NT2/D1 (cell line): ENCODE results near the gene CACNA1C.

Experiments
- DNase-seq: peaks from one replicate; pipeline ENCODE4 v3.0.0-alpha.2; 2011; ENCODE audit warnings: low read depth, low spot score
- H3K27me3 ChIP-seq: 2 replicates; pipeline ENCODE4 v1.6.0; 2011; ENCODE audit warnings: mild to moderate bottlenecking; ENCODE audit not compliant: insufficient read length, insufficient read depth
- H3K36me3 ChIP-seq: 2 replicates; pipeline ENCODE4 v1.6.1; 2011; ENCODE audit warnings: mild to moderate bottlenecking, low read length, mixed read lengths; ENCODE audit not compliant: insufficient read depth, insufficient read length
- H3K4me1 ChIP-seq: 2 replicates; pipeline ENCODE4 v1.5.1; 2011; ENCODE audit not compliant: insufficient read depth, insufficient read length
- H3K4me3 ChIP-seq: 2 replicates; pipeline ENCODE4 v1.5.1; 2011; ENCODE audit warnings: low read depth; ENCODE audit not compliant: insufficient read length
- H3K9ac ChIP-seq: 2 replicates; pipeline ENCODE4 v1.6.0; 2011; ENCODE audit warnings: low read depth; ENCODE audit not compliant: insufficient read length
- H3K9me3 ChIP-seq: 2 replicates; pipeline ENCODE4 v1.5.1; 2011; ENCODE audit warnings: mild to moderate bottlenecking, low read length; ENCODE audit not compliant: insufficient read depth
- SUZ12 ChIP-seq: IDR thresholded peaks from 2 replicates; pipeline ENCODE4 v1.6.1; 2011; ENCODE audit not compliant: insufficient read length, insufficient read depth; ENCODE audit errors: extremely low read depth
- YY1 ChIP-seq: IDR thresholded peaks from 2 replicates; pipeline ENCODE4 v1.6.1; 2011; ENCODE audit not compliant: insufficient read length, insufficient read depth
- ZNF274 ChIP-seq: IDR thresholded peaks from 2 replicates; pipeline ENCODE4 v1.6.1; 2011; ENCODE audit warnings: mild to moderate bottlenecking, low read depth, low read length

CACNA1C gene

DNA sequence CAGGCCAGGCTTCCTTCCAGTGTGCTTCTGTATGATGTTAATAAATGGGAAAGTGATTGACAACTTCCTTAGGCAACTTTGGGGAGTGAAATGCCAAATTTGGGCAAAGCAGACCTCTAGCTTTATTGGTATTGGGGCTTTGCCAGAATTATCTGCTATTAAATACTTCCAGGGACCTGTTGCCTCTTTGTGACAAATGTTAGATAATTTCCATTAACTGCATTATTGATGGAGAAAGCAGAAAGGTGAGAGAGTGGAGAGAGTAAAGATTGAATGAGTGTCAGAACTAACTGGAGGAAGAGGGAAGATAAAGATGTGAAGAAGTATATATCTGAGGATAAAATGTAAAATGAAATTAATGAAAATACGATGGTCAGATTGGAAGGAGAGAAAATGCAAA, 94.5 kb downstream of the CACNA1C start:
- H3K4me1 ChIP-seq, result no peaks in the 10 kb centered on the region
- no peaks in the 10 kb centered on the region for H3K27me3 ChIP-seq
- H3K9me3 ChIP-seq, result peaks cover 8% of the 10 kb centered on the region; the same call in 1 of the 2 replicates
- DNase-seq, result no peak
- no peaks in the 10 kb centered on the region for H3K36me3 ChIP-seq
- no peak overlapping the region for H3K9ac ChIP-seq
- no peak for TF ChIP-seq SUZ12
- no peak for TF ChIP-seq YY1
- TF ChIP-seq ZNF274, result no peak
- no peak overlapping the region for H3K4me3 ChIP-seq

DNA sequence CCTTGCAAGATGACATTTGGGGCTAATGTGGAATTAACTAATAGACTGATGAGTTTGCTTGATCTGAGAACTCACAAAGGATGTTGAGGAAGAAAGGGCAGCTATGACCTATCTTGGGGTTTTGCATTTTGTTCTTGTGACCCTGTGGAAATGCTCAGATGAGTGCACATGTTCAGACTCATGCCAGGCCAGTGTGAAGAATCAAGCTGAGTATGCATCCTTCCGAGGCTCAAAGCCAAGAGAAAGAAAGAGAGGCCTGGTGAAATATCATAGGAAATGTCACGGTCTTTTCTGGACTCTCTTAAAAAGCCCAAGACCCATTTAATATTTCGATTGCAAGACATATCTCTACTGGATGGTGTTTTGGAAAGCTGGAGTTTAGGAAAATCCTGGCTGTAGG, 96.3 kb downstream of the CACNA1C start:
- Histone ChIP-seq H3K9me3 (peaks cover 8% of the 10 kb centered on the region; the same call in 1 of the 2 replicates), H3K4me3 (no peak overlapping the region), H3K27me3 (no peaks in the 10 kb centered on the region), H3K36me3 (no peaks in the 10 kb centered on the region), H3K4me1 (peaks cover 4% of the 10 kb centered on the region), H3K9ac (no peak overlapping the region)
- no peak for TF ChIP-seq SUZ12
- TF ChIP-seq ZNF274, result peak; percentile 31; the same call in 1 of the 2 replicates
- DNase-seq, result no peak

GRCh38 chr12:2150833-2151232, 98.0 kb downstream of the CACNA1C start:
- no peak for DNase-seq
- Histone ChIP-seq H3K9me3 (peaks cover 8% of the 10 kb centered on the region; the same call in 1 of the 2 replicates), H3K36me3 (no peaks in the 10 kb centered on the region), H3K9ac (no peak overlapping the region), H3K27me3 (no peaks in the 10 kb centered on the region), H3K4me1 (peaks cover 14% of the 10 kb centered on the region), H3K4me3 (no peak overlapping the region)
- TF ChIP-seq YY1 (no peak), SUZ12 (no peak), ZNF274 (no peak)

DNA sequence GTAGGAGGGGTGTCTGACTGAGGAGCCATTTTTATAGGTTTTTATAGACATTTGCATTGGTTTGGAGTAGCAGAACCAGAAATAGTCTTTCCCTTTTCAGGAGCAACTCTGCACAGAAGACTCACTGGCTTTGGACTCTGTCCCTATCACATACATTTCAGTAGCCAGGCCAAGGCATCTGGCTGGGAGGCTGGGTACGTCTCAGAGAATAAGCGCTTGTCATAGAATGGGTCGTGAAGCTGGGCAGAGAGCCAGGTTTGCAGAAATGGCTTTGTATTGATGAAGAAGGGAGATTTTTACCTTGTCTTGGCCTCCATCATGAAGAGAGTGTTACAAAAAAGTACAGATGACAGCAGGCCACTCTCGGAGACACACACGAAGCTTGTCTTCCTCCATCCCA, 98.6 kb downstream of the CACNA1C start:
- Histone ChIP-seq H3K9ac (no peak overlapping the region), H3K36me3 (no peaks in the 10 kb centered on the region), H3K4me1 (peaks cover 14% of the 10 kb centered on the region), H3K27me3 (no peaks in the 10 kb centered on the region), H3K9me3 (peaks cover 8% of the 10 kb centered on the region; the same call in 1 of the 2 replicates), H3K4me3 (no peak overlapping the region)
- TF ChIP-seq ZNF274 (no peak), SUZ12 (no peak), YY1 (no peak)
- DNase-seq, result no peak

GRCh38 chr12:2152134-2152533, 99.3 kb downstream of the CACNA1C start:
- H3K36me3 ChIP-seq, result no peaks in the 10 kb centered on the region
- peaks cover 14% of the 10 kb centered on the region for H3K4me1 ChIP-seq
- peaks cover 8% of the 10 kb centered on the region; the same call in 1 of the 2 replicates for H3K9me3 ChIP-seq
- no peak overlapping the region for H3K9ac ChIP-seq
- TF ChIP-seq ZNF274 (no peak), YY1 (no peak)
- no peaks in the 10 kb centered on the region for H3K27me3 ChIP-seq
- DNase-seq, result no peak
- H3K4me3 ChIP-seq, result no peak overlapping the region

DNA sequence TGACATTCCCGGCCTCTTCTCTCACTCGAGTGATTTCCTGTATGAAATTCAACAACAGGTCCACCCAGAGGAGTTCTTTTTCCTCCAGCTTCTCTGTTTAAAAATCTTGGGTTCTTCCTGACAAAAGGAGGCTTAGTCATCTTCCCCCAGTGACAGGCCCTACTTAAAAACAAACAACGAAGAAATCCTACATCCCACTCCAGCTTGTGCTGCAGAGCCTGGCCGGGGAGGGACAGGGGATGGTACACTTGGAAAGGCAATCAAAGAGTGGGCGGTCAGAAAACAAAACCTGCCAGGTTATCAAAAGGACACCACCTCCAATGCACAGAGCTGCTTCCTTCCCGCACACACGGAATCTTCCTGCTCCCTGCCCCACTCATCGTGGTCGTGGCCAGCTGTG, 101.3 kb downstream of the CACNA1C start:
- peaks cover 14% of the 10 kb centered on the region for H3K4me1 ChIP-seq
- H3K36me3 ChIP-seq, result no peaks in the 10 kb centered on the region
- TF ChIP-seq YY1 (no peak), SUZ12 (no peak), ZNF274 (no peak)
- no peaks in the 10 kb centered on the region for H3K27me3 ChIP-seq
- peaks cover 3% of the 10 kb centered on the region; the same call in 1 of the 2 replicates for H3K9me3 ChIP-seq
- peak; percentile 44 for DNase-seq
- no peak overlapping the region for H3K9ac ChIP-seq
- H3K4me3 ChIP-seq, result no peak overlapping the region

GRCh38 chr12:2154521-2154920, 101.7 kb downstream of the CACNA1C start:
- Histone ChIP-seq H3K4me3 (no peak overlapping the region), H3K27me3 (no peaks in the 10 kb centered on the region), H3K36me3 (no peaks in the 10 kb centered on the region), H3K9me3 (no peaks in the 10 kb centered on the region), H3K4me1 (peaks cover 14% of the 10 kb centered on the region), H3K9ac (no peak overlapping the region)
- no peak for DNase-seq
- TF ChIP-seq ZNF274, result no peak
- no peak for TF ChIP-seq SUZ12
- TF ChIP-seq YY1, result no peak
